Measurements from ENCODE around the gene TET2.

DNA sequence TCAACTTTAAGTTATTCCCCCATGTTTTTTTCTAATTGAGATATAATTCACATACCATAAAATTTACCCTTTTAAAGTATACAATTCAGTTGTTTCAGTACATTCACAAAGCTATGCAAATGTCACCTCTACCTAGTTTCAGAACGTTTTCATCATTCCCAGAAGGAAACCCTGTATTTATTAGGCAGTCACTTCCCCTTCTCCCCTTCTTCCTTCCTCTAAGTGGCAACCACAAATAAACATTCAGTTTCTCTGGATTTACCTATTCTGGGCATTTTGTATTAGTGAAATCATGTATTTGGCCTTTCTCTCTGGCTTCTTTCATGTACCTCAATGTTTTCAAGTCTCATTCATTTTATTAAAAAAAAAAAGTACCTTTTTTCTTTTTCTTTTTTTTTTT, 101.9 kb downstream of the TET2 start:
- TF ChIP-seq, protein P1, sequence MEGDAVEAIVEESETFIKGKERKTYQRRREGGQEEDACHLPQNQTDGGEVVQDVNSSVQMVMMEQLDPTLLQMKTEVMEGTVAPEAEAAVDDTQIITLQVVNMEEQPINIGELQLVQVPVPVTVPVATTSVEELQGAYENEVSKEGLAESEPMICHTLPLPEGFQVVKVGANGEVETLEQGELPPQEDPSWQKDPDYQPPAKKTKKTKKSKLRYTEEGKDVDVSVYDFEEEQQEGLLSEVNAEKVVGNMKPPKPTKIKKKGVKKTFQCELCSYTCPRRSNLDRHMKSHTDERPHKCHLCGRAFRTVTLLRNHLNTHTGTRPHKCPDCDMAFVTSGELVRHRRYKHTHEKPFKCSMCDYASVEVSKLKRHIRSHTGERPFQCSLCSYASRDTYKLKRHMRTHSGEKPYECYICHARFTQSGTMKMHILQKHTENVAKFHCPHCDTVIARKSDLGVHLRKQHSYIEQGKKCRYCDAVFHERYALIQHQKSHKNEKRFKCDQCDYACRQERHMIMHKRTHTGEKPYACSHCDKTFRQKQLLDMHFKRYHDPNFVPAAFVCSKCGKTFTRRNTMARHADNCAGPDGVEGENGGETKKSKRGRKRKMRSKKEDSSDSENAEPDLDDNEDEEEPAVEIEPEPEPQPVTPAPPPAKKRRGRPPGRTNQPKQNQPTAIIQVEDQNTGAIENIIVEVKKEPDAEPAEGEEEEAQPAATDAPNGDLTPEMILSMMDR (conservative IDR thresholded peaks at IDR 0.05), result no peak
- TF ChIP-seq ZFX (IDR thresholded peaks at IDR 0.05), result no peak

All from C4-2B (cell line).